ENCODE results near the gene PHPT1. TPM values are rescaled to one million over a fixed set of nuclear protein-coding genes. Genes with fewer than 3 reads are reported as not detected.

PHPT1 gene
- total and polyA plus RNA-seq, 4 donors, result 23.2 to 83.1 (median 42.3) TPM

- H3K27ac ChIP-seq (ENCODE audit: low read depth in 1 of 2, low read length in 2 of 2), result peak overlapping the region in 1 of 2 donors; percentile 77
- no peak for DNase-seq (ENCODE audit: low spot score)
- H3K4me3 ChIP-seq (ENCODE audit: low read depth in 1 of 3, low read length in 3 of 3), result no peak overlapping the region
These were observed 3.7 kb downstream of the PHPT1 start for GRCh38 chr9:136852664-136853595.

More at GRCh38 chr9:136852664-136853595, 3.7 kb downstream of the PHPT1 start:
- Histone ChIP-seq H3K27me3 (ENCODE audit: control insufficient read depth in 4 of 4, insufficient read depth in 4 of 4, low read length in 3 of 4) (no peaks in the 10 kb centered on the region), H3K36me3 (ENCODE audit: control insufficient read depth in 4 of 4, insufficient read depth in 3 of 4, low read depth in 1 of 4, low read length in 3 of 4) (peaks cover 0 to 5% (median 0%) of the 10 kb centered on the region in 4 donors), H3K9ac (ENCODE audit: low read depth in 1 of 2, low read length in 2 of 2) (no peak overlapping the region), H3K9me3 (ENCODE audit: control insufficient read depth in 4 of 4, low read length in 3 of 4) (no peaks in the 10 kb centered on the region), H3K4me1 (ENCODE audit: control insufficient read depth in 4 of 4, insufficient read depth in 4 of 4, low read length in 3 of 4) (peaks cover 20 to 56% (median 36%) of the 10 kb centered on the region in 4 donors)
- TF ChIP-seq JUND (IDR thresholded peaks at IDR 0.05) (no peak), EGR1 (IDR thresholded peaks at IDR 0.05; ENCODE audit: low read depth in 2 of 2) (no peak), FOXA1 (IDR thresholded peaks at IDR 0.05) (no peak), MAX (IDR thresholded peaks at IDR 0.05) (no peak), YY1 (IDR thresholded peaks at IDR 0.05) (no peak), RXRA (IDR thresholded peaks at IDR 0.05) (no peak), GABPA (IDR thresholded peaks at IDR 0.05 in 1 of 2, conservative IDR thresholded peaks at IDR 0.05 in 1 of 2) (no peak), HNF4A (conservative IDR thresholded peaks at IDR 0.05) (no peak), SP1 (IDR thresholded peaks at IDR 0.05) (no peak), TAF1 (conservative IDR thresholded peaks at IDR 0.05) (no peak), FOXA2 (IDR thresholded peaks at IDR 0.05) (no peak), RAD21 (IDR thresholded peaks at IDR 0.05) (no peak), REST (IDR thresholded peaks at IDR 0.05) (no peak), ZBTB33 (IDR thresholded peaks at IDR 0.05) (no peak), NR2F2 (IDR thresholded peaks at IDR 0.05) (no peak), HNF4G (IDR thresholded peaks at IDR 0.05) (no peak), CTCF (IDR thresholded peaks at IDR 0.05; ENCODE audit: low read depth, low read length, missing input control) (no peak)
- TF ChIP-seq, protein P1, sequence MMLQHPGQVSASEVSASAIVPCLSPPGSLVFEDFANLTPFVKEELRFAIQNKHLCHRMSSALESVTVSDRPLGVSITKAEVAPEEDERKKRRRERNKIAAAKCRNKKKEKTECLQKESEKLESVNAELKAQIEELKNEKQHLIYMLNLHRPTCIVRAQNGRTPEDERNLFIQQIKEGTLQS (IDR thresholded peaks at IDR 0.05), result no peak
- 86% methylated on average over 29 of the region's 29 CpGs for WGBS
